ENCODE measurements around the gene CSTA.

The CSTA gene

DNA sequence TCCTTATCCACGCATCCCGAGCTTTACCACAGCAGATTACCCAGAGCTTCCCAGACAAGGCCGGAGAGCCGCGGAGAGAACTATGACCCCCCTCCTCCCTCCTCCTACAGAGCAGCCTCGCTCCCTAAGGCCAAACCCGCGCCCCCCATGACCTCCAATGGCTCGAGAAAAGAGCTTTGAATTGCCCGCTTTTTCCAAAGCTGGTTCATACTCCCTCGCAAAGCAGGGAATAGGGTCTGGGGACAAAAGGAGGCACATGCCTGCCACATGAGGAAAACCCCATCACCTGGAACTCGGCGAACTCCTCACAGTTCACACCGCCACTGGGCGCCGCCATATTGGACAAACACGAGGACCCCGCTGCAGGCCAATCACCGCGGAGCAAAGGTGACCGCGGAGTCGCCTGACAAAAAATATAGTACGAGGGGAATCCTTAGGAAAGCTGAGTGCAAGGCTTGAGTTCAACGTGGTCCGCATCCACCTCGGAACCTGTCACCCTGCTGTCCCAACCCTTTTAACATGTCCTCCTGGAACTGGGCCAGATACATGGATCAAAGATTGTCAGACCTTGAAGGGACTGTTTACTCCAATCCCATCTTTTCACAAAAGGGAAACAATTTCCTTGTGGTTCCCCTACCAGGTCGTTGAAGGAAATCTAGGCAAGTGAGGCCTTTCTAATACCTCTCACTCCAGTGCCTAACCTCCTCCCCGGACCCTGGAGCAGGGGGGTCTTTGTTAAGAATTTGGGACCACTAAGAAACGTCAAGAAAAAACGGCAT is 58.0 kb downstream of the CSTA start, which contains the start of gene MIX23:
Gene MIX23, minus strand, starts transcription at position 344 of the 779 bp plus-strand sequence. Its CDS starts 7 bp downstream, at position 337.
- DNase-seq, result peak; percentile 72

GRCh38 chr3:122383771-122384697 is 59.0 kb downstream of the CSTA start, which contains the start of gene FAM162A:
FAM162A (plus strand) TSS chr3:122384182; CDS start chr3:122384266, 84 bp downstream.
- peak; percentile 76 for DNase-seq

GRCh38 chr3:122387709-122388108 is 62.7 kb downstream of the CSTA start:
- no peak for DNase-seq

GRCh38 chr3:122389197-122389596 is 64.1 kb downstream of the CSTA start:
- DNase-seq, result no peak

GRCh38 chr3:122389892-122390291 is 64.8 kb downstream of the CSTA start:
- no peak for DNase-seq

DNA sequence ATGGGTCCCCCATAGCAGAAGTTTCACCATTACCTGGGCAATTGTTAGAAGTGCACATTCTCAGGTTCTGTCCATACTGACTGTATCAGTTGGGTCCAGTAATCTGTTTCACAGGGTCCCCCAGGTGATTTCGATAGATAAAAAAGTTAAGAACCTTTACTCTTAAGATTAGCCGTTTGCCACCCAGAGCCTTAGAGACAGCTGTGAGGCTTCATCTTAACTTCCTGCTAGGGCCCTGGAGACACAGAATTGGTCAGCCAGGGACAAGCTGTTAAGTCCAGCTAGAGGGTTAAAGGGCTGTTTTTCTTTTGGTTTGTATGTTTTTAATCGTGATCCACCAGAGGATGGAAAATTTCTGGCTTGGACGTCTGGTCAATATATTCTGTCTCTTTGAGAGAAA is 65.6 kb downstream of the CSTA start:
- no peak for DNase-seq
